Stimulated activated CD4-positive, alpha-beta T cell treated with anti-CD3 and anti-CD28 coated beads, Interleukin-2, amount 100 ng/mL, for 48 hours (primary cell): ENCODE data around the gene ZRSR2.
A peak's percentile ranks its signal among the peaks of the same experiment; 100 is the strongest.
"Not testable (repeated sequence)": the region's sequence is repeated elsewhere in the genome, so short reads cannot be mapped to it uniquely, and the experiment has no call there.

Source experiments
- DNase-seq, 2 donors: peaks; one replicate each; pipeline ENCODE4 v3.0.0-alpha.2; 2020

The ZRSR2 gene, protein sequence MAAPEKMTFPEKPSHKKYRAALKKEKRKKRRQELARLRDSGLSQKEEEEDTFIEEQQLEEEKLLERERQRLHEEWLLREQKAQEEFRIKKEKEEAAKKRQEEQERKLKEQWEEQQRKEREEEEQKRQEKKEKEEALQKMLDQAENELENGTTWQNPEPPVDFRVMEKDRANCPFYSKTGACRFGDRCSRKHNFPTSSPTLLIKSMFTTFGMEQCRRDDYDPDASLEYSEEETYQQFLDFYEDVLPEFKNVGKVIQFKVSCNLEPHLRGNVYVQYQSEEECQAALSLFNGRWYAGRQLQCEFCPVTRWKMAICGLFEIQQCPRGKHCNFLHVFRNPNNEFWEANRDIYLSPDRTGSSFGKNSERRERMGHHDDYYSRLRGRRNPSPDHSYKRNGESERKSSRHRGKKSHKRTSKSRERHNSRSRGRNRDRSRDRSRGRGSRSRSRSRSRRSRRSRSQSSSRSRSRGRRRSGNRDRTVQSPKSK

DNA sequence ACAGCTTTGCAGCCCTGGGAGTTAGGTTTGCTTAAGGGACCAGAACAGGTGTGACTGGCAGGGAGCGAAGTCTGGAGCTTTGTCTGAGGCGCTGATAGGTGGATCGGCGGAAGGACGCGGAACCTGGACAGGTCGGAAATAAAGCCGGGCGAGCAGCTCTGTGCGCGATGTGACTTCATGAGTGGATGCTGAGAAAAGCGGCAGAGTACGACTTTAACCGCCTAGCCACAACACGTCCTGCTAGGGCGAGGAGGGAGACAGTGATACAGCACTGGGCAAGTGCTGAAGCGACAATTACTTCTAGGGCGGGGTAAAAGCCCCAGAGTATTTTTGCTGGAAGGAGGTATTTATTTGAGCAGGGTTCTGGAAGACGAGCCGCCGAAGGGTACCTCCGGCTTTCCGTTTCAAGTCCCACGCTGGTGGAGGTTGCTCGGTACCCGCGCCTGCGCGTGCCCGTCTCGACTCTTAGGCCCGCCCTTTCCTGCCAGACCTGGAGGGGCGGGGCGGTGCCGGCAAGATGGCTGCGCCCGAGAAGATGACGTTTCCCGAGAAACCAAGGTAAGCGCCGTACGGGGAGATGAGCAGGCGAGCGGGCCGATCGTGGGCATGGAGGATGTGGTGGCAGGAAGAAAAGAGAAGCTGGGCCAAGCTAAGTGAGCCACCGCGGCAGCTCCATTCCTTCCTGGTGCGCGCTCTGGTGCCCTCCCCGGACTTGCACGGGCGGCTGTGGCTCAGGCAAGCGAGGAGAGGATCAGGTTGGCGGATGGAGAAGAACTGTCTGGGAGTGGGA is at the start of gene ZRSR2:
Gene ZRSR2 (plus strand): TSS at position 506 of the 790 bp plus-strand sequence. CDS start 12 bp downstream, at position 518.
- DNase-seq: peak; percentile 73 to 88

DNA sequence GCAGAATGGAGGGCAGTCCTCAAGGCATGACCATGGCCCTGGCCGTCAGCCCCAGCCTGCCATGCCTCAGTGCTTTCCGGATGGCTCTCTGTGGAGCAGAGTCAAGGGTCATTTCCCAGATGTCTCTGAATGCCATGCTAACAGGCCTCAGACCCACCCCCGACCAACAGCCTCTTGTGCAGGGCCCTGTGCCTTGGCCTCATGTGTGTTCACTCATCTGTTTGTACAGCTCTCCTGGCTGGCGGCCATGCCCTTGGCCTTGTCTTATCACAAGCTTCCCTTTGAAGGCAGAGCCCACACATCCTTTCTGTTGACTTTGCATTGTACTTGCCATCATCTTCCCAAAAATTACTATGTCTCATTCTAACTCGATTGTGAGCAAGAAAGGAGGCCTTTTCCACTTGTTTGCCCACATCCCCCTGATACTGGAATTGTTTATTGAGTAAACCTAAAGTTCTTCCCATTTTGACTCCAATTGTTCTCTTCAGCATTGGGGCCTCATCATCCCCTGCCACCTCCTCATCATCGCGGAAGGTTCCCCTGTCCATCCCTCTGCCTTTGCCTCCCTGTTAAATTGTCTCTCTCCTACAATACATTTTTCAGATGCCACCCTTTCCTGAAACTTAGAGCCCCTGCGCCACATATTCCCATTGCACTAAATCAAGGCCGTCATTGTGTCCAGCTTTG is 46.0 kb upstream of the ZRSR2 start:
- no peak for DNase-seq

DNA sequence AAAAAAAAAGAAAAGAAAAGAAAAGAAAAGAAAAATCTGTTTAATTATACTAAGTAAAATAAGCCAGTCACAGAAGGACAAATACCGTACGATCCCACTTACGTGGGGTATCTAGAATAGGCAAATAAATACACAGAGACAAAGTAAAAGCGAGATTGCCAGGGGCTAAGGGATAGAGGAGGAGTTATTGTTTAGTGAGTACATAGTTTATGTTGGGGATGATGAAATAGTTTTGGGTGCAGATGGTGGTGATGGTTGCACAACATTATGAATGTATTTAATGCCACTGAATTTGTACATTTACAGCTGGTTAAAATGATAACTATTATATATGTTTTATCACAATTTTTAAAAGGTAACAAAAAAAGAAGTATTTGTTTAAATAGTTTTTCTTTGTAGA is 45.1 kb upstream of the ZRSR2 start:
- no peak for DNase-seq

DNA sequence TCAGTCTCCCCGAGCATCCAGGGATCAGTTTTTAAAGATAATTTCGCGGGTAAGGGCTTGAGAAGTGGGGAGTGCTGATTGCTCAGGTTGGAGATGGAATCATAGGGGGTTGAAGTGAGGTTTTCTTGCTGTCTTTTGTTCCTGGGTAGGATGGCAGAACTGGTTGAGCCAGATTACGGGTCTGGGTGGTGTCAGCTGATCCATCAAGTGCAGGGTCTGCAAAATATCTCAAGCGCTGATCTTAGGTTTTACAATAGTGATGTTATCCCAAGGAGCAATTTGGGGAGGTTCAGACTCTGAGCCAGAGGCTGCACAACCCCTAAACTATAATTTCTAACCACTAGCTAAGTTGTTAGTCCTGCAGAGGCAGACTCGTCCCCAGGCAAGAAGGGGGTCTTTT is 43.6 kb upstream of the ZRSR2 start:
- not testable (repeated sequence) for DNase-seq

DNA sequence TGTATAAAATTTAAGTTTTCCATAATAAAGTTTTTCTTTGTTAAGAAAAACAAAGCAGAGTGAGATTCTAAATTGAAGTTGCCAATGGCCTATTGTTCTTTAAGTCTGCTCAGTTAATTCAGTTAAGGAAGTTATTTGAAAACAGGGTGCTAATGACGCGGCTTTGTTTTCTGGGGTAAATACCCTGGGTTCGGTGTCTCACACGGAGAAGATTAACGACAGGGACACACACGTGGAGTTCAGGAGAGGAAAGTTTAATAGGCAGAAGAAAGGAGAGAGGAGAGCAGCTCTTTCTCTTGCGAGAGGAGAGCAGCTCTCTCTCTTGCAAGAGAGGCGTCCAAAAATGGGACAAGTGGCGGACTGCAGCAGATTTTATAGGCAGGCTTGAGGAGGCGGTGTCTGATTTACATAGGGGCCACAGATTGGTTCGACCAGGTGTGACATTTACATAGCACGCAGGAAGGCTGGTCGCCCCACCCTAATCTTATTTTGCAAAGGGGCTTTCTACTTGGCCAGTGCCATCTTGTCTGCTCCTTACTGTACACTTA is 42.6 kb upstream of the ZRSR2 start:
- DNase-seq: no peak

DNA sequence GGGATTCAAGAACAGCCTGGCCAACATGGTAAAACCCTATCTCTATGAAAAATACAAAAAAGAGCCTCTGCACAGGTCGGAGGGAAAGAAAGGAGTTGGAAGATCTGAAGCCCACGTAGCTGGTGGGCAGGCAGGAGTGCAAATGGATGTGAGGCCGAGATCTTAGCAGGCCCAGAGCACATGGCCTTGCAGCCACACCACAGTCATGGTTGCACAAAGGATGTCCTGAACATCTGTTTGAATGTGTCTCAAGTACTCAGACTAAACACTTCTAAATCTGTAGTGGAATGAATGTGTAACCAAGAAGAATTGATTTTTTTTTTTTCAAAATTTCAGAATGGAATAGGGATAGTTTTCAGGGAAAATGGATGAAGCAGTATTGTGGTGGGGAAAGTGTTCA is 41.4 kb upstream of the ZRSR2 start:
- no peak for DNase-seq

DNA sequence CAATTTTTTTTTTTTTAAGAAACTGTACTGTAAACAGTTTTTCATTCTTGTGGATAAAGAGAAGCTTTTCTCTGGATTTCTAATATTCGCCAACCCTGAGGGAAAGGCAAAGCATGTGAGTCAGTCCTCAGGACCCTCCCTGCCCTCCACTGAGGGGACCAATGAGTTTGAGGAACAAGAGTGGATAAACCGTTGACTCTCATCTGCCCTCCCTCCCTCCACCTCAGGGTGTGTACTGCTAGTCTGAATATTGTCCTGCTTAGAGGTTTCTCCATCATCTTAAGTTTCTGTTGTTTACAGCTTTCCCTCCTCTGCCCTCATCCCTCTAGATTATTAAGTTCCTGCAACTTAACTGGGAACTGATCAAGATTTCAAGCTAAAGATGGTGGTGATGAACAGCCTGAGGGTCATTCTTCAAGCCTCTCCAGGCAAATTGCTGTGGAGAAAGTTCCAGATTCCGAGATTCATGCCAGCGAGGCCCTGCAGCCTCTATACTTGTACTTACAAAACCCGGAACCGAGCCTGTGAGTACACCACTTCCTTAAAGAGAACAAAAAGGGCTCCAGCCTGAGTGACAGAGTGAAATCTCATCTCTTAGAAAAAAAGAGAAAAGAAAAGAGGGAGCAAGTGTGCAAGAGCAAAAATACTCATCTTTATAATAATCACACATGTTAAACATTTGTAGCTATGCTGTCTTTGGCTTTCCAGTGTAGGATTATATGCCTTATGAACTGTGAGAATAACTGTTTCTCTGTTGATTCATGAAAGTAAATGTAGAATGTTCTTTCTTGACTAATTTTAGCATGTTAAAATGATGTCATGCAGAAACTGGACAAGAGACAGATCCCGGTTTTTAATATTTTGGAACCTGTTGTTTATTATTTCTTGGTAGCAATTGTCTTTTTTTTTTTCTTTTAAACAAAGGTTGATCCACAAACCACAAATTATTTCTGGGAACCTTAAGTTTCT is 40.4 kb upstream of the ZRSR2 start:
- no peak for DNase-seq

DNA sequence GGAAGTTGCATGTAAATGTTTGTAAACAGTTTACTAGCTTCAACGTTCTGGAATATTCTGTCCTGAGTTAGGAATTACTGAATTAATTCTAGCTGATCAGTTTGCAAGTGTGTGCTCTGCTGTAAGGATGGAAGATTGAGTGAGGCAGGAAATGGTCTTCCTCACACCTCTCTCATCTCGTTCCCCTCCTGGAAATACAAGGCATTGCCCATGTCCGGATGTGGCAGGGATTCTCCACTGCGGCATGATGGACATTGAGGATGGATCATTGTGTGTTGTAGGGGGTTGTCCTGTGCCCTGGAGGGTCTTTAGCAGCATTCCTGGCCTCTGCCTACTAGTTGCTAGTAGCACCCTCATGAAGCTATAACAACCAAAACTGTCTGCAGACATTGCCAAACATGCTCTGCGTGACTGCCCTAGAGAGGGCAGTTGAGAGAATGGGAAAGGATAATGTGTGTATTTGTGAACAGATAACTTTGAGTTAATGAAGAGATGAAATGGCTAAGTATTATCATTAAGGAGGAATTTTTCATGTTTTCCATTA is 39.6 kb upstream of the ZRSR2 start:
- DNase-seq: no peak

DNA sequence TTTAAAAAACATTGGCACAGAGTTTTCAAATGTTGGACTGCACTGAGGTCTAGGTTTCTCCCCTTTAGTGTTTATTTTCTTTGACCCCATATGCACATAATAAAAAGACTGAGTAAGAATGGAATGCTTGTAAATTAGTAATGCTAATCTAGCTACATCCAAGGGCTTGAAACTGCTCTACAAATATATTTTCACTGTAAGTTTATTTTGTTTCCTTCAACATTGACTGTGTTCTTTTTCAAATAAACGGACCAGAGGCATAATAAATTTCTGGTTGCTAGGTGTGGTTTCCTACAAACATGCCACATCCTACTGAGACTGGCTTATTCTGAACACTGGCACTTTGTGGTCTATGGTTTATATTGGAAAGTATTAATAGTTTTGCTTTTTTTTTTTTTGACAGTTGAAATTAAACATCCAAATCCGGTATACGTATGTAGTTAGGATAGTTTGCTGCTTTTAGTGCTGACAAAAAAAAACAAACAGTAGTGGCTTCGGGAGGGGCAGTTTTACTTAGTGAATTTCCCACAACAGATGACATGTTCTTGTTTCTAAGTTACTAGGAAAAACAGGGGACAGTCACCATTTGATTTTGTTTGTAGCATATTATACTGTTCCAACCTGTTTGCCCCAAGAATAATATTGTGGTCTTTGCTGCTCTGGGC is 39.0 kb upstream of the ZRSR2 start:
- no peak for DNase-seq

DNA sequence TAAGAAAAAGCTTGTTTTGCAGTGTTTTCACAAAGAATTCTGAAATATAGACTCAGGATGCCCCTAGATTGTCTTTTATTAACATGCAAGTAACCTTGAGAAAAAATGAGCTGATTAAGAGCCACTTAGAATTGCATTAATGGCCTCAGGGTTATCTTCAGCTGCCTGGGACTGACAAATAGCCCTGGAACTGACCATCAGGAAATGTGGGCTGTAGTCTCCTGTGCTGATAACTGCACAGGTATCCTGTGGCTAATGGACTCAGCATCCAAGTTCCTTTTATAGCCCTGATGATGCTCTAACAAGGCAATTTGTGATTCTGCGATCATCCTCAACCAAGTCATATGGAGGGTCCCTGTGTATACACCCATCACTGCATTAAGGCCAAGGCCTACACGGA is 35.2 kb upstream of the ZRSR2 start:
- DNase-seq: no peak

DNA sequence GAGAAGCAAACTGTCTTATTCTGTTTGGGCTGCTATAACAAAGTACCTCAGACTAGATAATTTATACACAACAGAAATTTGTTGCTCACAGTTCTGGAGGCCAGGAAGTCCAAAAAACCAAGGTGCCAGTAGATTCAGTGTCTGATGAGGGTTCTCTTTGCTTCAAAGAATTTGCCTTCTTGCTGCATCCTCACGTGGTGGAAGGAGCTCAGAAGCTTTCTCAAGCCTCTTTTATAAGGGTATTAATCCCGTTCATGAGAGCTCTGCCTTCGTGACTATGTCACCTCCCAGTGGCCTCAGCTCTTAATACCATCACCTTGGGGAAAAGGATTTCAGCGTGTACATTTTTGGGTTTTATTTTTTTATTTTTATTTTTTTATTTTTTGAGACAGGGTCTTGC is 32.1 kb upstream of the ZRSR2 start:
- DNase-seq: no peak

DNA sequence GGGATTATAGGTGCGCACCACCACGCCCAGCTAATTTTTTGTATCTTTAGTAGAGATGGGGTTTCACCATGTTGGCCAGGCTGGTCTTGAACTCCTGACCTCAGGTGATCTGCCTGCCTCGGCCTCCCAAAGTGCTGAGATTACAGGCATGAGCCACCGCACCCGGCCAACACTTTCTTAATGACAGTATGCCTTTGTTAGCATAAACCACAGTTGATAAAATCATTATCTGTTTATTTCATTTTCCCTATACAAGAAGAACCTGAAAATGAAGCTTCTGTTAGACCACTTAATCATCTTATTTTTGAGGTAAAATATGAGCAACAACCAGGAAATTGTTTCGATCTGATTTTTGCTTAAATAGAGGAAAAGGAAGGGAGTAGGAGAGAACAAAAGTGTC is 30.4 kb upstream of the ZRSR2 start:
- DNase-seq: not testable (repeated sequence)

DNA sequence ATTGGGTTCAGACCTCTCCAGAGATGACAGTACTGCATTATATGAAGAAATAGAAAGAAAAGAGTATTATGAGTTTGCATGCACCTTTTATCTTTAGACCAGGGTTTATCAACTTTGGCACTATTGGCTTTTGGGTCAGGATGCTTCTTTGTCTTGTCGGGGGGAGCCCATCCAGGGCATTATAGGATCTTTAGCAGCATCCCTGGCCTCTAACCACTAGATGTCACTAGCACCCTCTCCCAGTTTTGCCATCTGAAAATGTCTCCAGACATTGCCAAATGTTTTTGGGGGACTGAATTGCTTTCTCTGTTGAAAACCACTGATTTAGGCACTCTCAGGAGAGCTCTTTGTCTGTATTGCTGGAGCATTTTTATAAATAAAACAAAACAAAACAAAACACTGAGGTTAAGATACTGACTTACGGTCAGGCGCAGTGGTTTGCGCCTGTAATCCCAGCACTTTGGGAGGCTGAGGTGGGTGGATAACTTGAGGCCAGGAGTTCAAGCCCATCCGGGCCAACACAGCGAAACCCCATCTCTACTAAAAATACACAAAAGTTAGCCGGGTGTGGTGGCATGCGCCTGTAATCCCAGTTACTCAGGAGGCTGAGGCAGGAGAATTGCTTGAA is 28.6 kb upstream of the ZRSR2 start:
- peak in 1 of 2 donors; percentile 27 for DNase-seq

DNA sequence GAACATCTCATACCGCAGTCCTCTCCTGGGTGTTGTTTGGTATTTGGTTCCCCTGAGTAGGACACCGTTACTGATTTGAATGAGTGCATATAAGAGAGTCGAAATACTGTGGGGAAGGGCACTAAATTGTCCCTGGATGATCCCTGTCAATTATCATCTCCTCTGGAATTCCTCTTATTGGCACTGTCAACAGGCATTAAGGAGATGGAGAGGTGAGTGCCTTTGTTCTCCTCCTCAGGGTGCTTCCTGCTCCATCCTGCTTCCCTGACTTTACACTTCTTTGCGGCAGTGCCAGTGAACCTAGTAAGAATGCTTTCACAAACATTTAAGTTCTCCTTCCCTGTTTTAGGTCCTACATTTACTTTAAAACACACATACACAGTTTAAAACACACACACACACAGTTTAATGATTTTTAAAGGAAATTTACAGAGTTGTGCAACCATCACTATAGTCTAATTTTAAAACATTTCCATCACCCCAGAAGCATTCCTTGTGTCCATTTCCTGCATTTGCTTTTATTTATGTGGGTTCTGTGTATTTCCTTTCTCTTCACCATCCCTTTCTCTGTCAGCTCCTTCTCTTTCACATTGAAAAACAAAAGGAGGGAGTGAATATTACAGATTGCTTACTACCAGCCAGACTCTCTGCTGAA is 20.9 kb upstream of the ZRSR2 start:
- DNase-seq: no peak

DNA sequence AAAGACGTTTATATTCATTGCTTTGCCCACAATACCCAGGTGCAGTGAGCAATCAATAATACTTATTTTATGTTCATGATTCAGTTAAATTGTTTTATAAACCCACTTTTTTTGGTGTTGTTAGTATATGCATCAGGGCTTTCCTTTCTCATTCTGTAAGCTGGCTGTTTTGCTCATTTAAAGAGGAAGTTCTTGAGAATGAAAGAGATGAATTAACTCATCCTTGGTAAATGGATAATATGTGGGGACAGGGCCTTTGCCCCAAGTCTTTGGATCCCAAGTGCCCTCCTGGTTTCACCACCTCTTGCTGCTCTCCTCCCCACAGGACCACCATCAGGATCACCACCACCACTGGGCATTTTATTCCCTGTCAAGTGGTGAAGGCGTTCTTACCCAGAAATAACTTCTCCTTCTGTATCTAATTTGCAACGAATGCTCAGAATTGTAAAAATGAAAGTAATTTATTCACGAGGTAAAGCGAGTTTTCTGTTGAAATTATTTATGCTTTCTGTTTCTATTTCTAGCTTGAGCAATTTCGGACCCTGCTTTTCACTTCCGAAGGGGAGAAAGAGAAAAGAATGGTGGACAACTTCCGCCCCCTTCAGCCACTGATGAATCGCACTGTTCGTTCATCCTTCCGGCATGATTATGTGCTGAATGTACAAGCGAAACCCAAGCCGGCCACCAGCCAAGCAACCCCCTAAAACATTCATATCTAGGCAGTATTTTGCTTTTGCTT is 8.2 kb upstream of the ZRSR2 start:
- no peak for DNase-seq

DNA sequence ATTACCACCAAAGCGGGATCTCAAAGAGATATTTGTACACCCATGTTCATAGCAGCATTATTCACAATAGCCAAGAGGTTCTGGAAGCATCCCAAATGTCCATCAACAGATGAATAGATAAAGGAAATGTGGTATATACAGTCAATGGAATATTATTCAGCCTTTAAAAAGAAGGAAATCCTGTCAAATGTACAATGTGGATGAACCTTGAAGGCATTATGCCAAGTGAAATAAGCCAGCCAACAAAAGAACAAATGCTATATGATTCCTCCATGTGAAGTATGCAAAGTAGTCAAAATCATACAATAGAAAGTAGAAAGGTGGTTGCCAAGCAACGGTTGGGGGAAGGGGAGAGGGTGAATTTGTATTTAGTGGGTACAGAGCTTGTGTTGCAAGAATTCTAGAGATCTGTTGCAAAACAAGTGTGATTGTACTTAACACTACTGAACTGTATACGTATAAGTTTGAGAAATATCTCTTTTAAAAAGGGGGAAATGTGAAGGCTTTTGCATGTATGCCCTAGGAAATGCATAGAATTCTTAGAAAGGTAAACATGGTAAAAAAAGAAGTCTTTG is 5.0 kb upstream of the ZRSR2 start:
- no peak for DNase-seq

DNA sequence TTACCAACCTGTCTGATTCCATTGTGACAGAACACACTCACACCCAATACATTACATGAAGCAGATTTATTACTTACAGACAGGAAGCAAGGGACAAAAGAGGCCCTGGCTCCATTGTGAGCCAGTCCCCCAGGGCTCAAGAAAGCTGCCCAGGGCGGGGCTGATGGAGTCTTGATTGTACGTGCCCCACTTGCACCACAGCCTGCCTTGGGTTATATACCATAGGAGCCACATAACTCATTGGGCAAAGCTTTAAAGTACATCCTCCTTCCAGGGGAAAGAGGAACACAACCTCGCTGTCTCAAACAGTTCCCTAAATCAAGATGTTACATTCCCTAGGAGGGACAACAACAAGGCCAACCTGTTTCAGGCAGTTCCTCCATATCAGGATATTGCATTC is 3.4 kb upstream of the ZRSR2 start:
- DNase-seq: no peak

DNA sequence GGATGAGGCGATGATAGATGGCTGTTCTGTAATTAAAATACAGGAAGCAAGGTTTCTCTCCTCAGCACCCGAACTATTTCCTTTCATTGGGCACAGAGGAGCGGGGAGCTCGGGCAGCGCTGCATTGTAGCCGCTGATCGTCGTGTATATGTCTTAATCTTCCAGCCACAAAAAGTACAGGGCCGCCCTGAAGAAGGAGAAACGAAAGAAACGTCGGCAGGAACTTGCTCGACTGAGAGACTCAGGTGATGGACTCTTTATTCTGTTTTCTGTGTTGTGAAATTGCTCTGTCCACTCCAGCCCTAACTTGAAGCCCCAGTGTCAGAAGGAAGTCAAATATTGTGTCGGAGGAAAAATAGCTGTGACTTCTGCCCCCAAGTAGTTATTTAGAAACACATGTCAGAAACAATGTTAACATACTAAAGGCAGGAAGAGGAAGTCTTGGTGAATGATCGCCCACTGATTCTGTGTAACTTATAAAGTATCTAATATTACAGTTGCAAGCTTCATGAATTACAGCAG is 546 bp downstream of the ZRSR2 start:
- DNase-seq: no peak

DNA sequence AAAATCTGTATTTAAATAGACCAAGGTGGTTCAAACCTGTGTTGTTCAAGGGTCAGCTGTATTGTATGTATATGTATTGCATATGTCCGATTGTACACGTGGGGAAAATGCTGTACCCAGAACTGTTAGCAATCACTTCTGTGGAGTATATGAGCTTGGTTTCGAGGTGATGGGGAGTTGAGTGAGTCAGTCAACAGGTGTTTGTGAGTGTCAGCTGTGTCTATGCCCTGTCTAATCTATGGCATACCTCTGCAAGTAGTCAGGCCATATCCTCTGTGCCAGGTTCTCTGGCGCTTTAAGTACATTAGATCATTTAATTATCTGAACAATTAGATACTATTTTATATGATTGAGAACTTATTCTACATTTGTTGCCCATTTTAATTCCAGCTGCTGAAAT is 7.4 kb downstream of the ZRSR2 start:
- no peak for DNase-seq
